ENCODE results near the gene KLF1.

Gene KLF1

DNA sequence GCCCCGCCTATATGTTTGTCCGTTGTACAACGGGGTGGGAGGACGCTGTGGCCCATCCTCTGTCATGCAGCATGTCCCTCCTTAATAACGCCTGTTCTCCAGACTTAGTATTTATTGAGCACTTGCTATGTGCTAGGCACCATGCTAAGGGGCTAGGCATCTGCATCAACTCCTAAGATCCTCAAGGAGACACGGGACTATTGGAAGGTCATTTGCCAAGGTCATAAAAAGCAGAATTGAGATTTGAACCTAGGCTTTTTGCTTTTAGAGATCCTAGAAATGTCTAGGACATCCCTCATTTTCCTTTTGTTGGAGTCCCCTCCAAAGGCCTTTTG, 50.5 kb downstream of the KLF1 start:
- no peak for DNase-seq

DNA sequence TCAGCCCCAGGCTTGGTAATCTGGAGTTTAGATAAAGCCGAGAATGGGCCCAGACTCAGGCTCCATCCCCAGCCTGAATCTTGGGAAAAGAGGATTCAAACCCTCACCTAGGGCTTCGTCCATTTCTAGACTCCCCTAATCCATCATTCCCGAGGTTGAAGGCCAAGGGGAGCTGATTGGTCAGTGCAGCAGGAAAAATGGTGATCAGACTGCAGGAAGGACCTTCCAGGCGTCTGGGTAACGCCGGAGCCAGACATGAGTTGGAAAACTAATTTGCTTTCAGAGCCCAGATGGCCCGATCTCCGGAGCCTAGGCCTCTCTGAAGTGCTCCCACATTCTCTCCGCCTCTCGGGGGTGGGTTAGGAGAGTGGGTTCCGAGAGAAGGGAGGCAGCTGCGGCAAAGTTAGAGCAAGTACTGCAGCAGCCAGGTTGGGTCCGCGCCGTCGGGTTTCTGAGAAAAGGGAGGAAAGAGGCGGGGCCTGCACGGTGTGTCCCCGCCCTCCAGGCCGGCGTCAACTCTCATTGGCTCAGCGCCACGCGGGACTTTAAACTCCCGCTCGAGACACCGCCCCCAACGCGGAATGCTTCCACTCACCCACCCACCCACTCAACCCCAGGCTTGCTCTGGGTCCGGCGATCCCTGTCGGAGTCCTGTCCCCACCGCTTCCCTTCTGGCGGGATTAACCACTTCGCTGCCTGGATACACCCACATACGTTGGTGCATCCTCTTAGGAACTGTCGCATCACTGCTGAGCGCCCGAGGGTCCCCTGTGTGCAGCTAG, 51.8 kb downstream of the KLF1 start:
- DNase-seq: no peak

DNA sequence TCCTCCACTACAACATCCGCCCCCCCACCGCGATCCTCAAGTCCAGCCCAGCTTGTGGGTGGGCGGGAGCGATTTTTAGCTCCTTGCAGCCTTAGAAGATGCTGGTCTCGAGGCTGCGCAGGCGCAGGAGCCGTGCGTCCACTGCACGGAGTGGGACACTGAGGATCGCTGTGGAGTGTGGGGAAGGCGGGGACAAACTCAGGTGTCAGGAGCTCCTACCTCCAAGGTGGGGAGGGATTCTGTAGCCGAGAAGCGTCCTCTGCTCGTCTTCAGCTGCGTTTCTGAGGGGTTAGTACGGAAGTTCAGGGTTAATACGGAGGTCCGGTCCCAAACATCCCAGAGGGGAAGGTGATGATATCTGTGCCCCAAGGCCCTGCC, 52.4 kb downstream of the KLF1 start, which contains the start of gene RTBDN:
RTBDN (minus strand) TSS at position 14 of the 378 bp plus-strand sequence. CDS start 4,600 bp downstream, outside the sequence.
- DNase-seq: no peak

All from central memory CD4-positive, alpha-beta T cell (primary cell).